GM12801 (cell line): Measurements from ENCODE around the gene ELL.

Source experiments
- TF ChIP-seq, protein P1 (sequence below): IDR thresholded peaks from one replicate; pipeline ENCODE4 v1.5.1; 2011; ENCODE audit warnings: control low read depth; ENCODE audit not compliant: insufficient read length; ENCODE audit errors: extremely low read depth

The ELL gene

DNA sequence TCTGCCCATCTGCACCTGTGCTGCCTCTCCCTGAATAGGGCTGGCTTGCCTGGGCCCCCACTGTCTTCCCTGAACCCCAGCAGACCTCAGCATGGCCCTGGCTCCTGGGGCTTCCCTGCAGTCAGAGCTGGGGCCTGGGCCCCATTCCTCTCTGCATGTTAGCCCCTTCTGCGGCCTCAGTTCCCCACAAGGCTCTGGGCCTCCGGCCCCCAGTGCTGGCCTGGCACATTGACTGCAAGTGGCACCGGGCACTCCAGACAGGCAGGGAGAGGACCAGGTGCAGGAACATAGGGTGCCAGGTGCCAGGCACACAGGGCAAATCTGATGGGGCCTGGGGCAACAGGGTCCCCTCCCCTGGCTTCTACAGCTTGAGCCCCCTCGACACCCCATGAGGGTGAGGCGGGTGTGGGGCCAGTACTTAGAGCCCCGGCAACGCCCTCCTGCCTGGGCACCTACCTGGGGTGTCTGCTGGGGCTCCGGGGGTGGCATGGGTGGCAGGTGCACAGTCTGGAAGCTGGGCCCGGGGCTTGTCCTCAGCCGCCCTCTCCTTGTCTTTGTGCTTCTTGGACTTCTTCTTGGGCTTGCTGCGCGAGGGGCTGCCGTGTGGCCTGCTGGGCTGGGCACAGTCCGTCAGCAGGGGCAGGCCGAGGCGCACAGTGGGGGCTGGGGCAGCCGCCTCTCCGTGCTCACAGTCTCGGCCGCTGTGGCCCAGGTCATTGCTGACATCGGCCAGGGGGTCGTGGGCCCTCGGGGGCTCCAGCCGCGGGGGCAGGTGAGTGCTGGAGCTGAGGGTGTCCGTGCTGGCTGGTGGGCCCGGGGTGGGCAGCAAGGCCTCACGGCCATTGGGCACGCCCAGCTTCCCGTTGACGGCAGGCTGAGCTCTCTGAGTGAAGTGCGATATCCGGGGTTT, 71.6 kb downstream of the ELL start:
- TF ChIP-seq, protein P1, sequence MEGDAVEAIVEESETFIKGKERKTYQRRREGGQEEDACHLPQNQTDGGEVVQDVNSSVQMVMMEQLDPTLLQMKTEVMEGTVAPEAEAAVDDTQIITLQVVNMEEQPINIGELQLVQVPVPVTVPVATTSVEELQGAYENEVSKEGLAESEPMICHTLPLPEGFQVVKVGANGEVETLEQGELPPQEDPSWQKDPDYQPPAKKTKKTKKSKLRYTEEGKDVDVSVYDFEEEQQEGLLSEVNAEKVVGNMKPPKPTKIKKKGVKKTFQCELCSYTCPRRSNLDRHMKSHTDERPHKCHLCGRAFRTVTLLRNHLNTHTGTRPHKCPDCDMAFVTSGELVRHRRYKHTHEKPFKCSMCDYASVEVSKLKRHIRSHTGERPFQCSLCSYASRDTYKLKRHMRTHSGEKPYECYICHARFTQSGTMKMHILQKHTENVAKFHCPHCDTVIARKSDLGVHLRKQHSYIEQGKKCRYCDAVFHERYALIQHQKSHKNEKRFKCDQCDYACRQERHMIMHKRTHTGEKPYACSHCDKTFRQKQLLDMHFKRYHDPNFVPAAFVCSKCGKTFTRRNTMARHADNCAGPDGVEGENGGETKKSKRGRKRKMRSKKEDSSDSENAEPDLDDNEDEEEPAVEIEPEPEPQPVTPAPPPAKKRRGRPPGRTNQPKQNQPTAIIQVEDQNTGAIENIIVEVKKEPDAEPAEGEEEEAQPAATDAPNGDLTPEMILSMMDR = no peak

DNA sequence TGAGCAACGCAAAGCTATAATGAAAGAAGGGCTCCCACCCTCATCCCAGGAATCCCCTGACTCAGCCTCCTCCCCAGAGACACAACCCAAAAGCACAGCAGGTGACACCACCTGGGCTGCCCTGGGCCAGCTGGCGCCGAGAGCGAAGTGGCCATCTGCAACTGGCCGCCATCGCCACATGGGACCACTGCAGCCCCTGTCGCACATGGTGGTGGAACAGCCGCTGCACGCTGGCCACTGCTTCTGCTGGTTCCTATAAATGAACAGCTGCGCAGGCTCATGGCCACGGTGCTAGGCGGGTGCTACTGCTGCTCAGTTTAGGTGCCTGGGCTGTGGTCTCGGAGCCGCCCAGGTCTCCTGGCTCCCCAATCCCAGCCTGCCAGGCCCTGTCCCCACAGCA, 72.3 kb downstream of the ELL start:
- TF ChIP-seq, protein P1 = no peak

DNA sequence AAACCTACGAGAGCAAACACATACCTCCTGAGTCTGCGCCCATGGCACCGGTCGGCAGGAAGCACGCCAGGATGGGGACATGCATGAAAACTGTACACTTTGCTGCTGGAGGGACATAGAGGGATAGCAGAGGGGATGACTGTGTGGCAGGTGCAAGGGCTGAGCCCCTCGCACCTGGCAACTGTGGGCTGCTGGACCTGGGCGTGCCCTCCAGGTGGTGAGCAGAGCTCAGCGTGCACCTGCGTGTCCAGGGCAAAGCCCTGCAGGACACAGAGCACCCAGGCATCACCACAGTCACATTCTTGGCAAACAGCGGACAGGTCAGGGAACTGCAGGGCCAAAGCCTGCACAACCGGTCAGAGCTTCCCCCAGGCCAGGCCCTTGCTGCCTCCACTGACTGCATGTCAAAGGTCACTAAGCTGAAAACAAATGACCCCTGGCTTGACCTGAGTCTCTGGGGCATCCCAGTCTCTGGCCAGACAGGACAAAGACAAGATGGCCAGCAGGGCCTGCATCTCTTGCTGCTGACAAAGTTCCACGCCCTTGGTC, 75.0 kb downstream of the ELL start:
- TF ChIP-seq, protein P1 = no peak

DNA sequence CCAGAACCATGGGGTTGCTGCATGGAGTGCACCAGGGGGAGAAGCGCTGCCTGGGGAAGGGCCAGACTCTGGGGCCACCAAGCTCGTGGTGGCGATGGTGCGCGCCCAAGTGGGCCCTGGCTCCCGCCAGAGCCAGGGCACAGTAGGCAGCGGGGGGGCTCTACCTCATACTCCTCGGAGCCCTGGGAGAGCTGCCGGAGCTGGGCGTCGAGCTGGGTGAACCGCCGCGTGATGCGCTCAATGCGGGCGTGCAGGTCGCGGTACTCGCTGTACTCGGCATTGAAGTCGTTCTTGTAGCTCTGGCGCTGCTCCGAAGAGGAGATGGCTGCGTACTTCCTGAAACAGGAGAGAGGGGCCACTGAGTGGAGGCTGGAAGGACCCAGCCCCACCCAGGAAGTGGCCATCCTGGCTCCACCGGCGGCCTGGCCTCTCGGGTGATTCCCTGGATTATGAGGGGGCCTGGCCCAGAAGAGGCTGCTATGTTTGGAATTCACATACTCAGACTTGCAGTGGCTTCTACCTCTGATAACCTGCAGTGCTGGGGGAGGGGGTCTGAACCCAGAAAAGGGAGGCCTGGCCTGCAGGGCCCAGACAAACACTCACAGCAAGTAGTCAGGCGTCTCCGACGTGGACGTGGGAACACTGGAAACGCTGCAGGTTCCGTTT, 75.6 kb downstream of the ELL start:
- TF ChIP-seq, protein P1 = no peak

DNA sequence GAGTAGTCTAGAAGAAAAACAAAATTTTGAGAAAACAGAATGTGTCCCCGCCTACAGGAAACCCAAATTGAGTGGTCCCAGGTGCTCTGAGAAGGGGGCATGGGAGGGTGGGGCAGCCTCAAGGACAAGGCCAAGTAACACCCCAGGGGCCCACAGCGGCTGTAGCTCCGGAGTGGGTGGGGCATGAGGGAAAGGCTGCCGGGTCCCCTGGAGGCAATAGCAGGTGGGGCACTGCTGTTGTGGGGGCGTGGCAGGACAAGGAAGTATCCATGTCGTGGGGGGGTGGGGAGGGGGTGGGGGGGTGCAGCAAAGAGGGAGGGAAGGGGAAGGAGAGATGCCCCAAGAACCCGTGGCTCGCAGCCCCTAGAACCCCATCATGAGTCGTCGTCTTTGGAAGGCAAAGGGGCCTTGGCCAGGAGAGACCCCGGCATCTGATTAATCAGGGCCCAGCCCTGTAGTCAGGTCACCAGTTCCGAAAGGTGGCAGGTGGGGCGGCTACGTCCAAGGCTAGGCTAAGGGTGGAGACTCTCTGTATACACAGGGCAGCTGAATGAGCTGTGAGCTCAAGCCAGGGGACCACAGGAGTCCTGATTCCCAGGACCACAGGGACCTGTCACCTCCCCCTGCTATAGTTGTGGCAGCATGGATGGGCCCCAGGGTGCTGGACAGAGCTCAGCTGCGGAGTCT, 76.5 kb downstream of the ELL start:
- TF ChIP-seq, protein P1 = no peak

DNA sequence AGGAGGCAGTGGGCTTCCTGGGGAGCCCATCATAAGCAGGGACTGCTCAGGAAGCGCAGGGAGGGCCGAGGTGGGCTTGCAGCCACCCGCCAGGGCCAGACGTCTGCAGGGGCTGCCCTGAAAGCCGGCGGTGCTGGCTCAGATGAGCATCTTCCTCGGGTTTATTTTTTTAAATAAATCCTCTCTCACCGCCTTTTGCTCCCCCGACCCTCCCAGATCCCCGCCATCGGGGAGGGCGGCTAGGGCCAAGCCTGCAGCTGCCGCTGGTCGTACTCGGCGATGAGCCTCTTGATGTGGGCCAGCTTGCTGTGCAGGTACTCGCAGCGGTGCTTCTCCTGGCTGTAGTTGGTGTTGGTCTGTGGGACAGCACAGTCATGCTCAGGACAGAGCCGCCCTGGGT, 77.4 kb downstream of the ELL start:
- TF ChIP-seq, protein P1 = no peak

DNA sequence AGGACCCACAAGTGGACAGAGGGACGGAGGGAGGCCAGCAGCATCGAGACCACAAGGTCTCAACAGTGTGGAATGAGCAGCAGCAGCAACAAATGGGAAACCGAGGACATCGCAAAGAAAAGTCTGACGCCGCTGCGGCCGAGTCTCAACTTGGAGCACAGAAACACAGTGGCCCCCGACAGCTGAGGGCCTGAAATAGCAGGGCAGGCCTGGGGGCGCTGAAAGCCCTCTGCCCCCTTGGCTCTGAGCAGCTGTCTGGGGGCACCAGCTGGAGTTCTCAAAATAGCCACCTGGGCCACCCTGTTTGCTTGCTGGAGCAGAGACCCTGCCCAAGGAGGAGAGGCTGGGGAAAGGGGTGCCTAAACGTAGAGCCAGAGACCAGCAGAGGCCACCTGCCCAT, 78.0 kb downstream of the ELL start:
- TF ChIP-seq, protein P1 = no peak
